ENCODE measurements around the gene SAPCD2. TPM values are rescaled to one million over a fixed set of nuclear protein-coding genes. Genes with fewer than 3 reads are reported as not detected.

SAPCD2 gene
- total RNA-seq, 1 experiment from 2014 or later, result 29.8 TPM

DNA sequence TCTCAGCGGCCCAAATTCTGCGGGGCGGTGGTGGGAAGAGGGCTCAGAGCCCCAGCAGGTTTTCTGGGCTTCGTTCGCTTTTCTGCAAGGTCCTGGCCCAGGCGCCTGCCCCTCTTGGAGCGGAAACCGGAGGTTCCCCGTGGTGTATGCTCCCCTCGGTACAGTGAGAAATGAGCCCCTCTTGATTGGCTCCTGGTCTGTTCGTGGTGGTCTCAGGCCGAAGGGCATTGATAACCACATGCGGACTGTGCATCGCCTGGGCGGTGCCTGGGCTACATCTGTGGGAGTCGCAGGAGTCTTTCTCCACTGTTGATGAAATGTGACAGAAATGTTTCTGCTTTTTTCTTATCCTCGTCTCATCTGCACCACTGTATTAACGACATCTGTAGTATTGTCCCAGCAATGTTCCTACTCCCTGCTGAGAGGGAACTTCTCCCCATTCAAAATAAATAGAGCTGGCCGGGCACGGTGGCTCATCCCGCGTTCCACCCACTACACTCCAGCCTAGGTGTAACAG lies 17.1 kb upstream of the SAPCD2 start:
- peak overlapping the region; percentile 82 to 89 for H3K4me3 Mint-ChIP-seq
- Histone ChIP-seq H2BK5ac (ENCODE audit: insufficient read length, low read length) (no peak overlapping the region), H4K5ac (ENCODE audit: insufficient read length, low read depth, low read length) (no peak overlapping the region), H3K27me3 (ENCODE audit: insufficient read depth, low read length) (no peaks in the 10 kb centered on the region), H3K18ac (ENCODE audit: insufficient read length, low read depth, low read length) (peak overlapping the region; percentile 31), H3K4me1 (ENCODE audit: insufficient read depth, low read length) (no peaks in the 10 kb centered on the region), H3K23me2 (ENCODE audit: insufficient read length, low read depth, low read length, poor library complexity, severe bottlenecking) (peaks cover 12% of the 10 kb centered on the region), H2BK20ac (ENCODE audit: low read depth, low read length, poor library complexity, severe bottlenecking) (no peak overlapping the region), H2AFZ (ENCODE audit: low read length) (no peak overlapping the region), H3K79me2 (ENCODE audit: insufficient read depth, low read length) (no peaks in the 10 kb centered on the region), H2BK15ac (ENCODE audit: low read depth, low read length) (no peak overlapping the region; the same call in 1 of the 2 replicates), H2BK120ac (ENCODE audit: low read depth, low read length, poor library complexity, severe bottlenecking) (no peak overlapping the region), H3K14ac (ENCODE audit: insufficient read depth, low read length) (no peak overlapping the region; the same call in 1 of the 2 replicates), H3T11ph (ENCODE audit: low read length) (no peak overlapping the region), H3K79me1 (ENCODE audit: insufficient read depth, low read depth, low read length, poor library complexity, severe bottlenecking) (no peaks in the 10 kb centered on the region), H3K9me3 (ENCODE audit: control insufficient read depth, low read depth, low read length) (no peaks in the 10 kb centered on the region), H3K9ac (ENCODE audit: extremely low read depth, insufficient read length, low read length) (peak overlapping the region; percentile 29), H4K20me1 (ENCODE audit: control insufficient read depth, insufficient read depth, insufficient read length) (no peaks in the 10 kb centered on the region), H2AK5ac (ENCODE audit: insufficient read length, low read length) (no peak overlapping the region), H2BK12ac (ENCODE audit: insufficient read length, low read depth, low read length) (no peak overlapping the region), H3K4me2 (ENCODE audit: insufficient read depth, insufficient read length, low read length) (peak overlapping the region; percentile 79), H4K8ac (replicated peaks; ENCODE audit: insufficient read length, low read depth, low read length) (no peak overlapping the region), H3K56ac (ENCODE audit: insufficient read length, low read depth, low read length) (no peak overlapping the region), H3K4ac (ENCODE audit: low read depth, low read length) (no peak overlapping the region), H3K27ac (ENCODE audit: insufficient read length, low read depth, low read length) (no peak overlapping the region), H4K91ac (ENCODE audit: insufficient read length, low read depth, low read length) (no peak overlapping the region), H3K23ac (ENCODE audit: insufficient read length, low read depth, low read length) (no peak overlapping the region)
- peaks cover 17 to 21% of the 10 kb centered on the region in 2 experiments for H3K4me1 Mint-ChIP-seq
- peak overlapping the region in 2 of 3 experiments; percentile 14 to 77; a peak in 3 of 7 replicates for H3K27ac Mint-ChIP-seq
- peaks cover 2 to 12% (median 4%) of the 10 kb centered on the region in 3 experiments; a peak in 5 of 7 replicates for H3K36me3 Mint-ChIP-seq (ENCODE audit: insufficient read depth in 1 of 3, low read depth in 3 of 3)
- H3K27me3 Mint-ChIP-seq (ENCODE audit: low read depth), result peaks cover 6% of the 10 kb centered on the region
- H3K9me3 Mint-ChIP-seq, result no peaks in the 10 kb centered on the region
- no CpG with 5 or more reads among the region's 22 CpGs for WGBS (ENCODE audit: extremely low coverage, insufficient read length, low lambda C conversion rate)
- TF ChIP-seq, protein P1, sequence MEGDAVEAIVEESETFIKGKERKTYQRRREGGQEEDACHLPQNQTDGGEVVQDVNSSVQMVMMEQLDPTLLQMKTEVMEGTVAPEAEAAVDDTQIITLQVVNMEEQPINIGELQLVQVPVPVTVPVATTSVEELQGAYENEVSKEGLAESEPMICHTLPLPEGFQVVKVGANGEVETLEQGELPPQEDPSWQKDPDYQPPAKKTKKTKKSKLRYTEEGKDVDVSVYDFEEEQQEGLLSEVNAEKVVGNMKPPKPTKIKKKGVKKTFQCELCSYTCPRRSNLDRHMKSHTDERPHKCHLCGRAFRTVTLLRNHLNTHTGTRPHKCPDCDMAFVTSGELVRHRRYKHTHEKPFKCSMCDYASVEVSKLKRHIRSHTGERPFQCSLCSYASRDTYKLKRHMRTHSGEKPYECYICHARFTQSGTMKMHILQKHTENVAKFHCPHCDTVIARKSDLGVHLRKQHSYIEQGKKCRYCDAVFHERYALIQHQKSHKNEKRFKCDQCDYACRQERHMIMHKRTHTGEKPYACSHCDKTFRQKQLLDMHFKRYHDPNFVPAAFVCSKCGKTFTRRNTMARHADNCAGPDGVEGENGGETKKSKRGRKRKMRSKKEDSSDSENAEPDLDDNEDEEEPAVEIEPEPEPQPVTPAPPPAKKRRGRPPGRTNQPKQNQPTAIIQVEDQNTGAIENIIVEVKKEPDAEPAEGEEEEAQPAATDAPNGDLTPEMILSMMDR (conservative IDR thresholded peaks at IDR 0.05), result no peak
- no peak for DNase-seq

All from H9 (cell line).